Panc1 (cell line): ENCODE measurements around the gene ITGB6. TPM values are rescaled to one million over a fixed set of nuclear protein-coding genes. Genes with fewer than 3 reads are reported as not detected.

Source experiments
- ATAC-seq: fragments of 200-7000 bp; cut with Tn5 transposase; 2 replicates; pipeline ENCODE4 v1.9.1; 2020; ENCODE audit warnings: mild to moderate bottlenecking, moderate library complexity
- BruUV-seq: library from RNA; stranded (reverse); fragments of 400-500 nt; replicated peaks from 2 replicates; lab custom pipeline; 2021; lab: Mats Ljungman, UMichigan
- CTCF ChIA-PET: fragments of 300-600 bp; sonication (Branson Sonifier 250); formaldehyde crosslinking; loops from one replicate; lab custom pipeline; 2022; ENCODE audit warnings: antibody characterized with exemption; lab: Charles Lee
- POLR2A ChIA-PET: fragments of 300-600 bp; sonication (Branson Sonifier 250); formaldehyde crosslinking; loops from one replicate; lab custom pipeline; 2022; ENCODE audit warnings: antibody characterized with exemption; lab: Charles Lee
- DNase-seq: peaks from one replicate; pipeline ENCODE4 v3.0.0-alpha.2; 2010; ENCODE audit warnings: low read depth, low spot score
- H3K27ac ChIP-seq: 2 replicates; pipeline ENCODE4 v1.5.1; 2011; ENCODE audit warnings: mild to moderate bottlenecking, low read length, inconsistent platforms
- H3K27me3 ChIP-seq: fragments of 200-500 bp; sonication (Bioruptor generic); 2 replicates; pipeline ENCODE4 v1.6.0; 2014; ENCODE audit warnings: low read length, inconsistent platforms; ENCODE audit not compliant: control insufficient read depth, insufficient read depth
- H3K36me3 ChIP-seq: fragments of 200-500 bp; sonication (Bioruptor generic); 2 replicates; pipeline ENCODE4 v1.5.1; 2014; ENCODE audit warnings: inconsistent platforms, mild to moderate bottlenecking, low read length, moderate library complexity; ENCODE audit not compliant: control insufficient read depth, insufficient read depth
- H3K4me1 ChIP-seq: 2 replicates; pipeline ENCODE4 v1.5.1; 2011; ENCODE audit warnings: inconsistent platforms, mild to moderate bottlenecking, low read length, moderate library complexity; ENCODE audit not compliant: control insufficient read depth, insufficient read depth
- H3K4me3 ChIP-seq, 2 experiments: 2 replicates each; pipeline ENCODE4 v1.5.1; 2011 to 2012; ENCODE audit warnings: low read depth in 2 of 2, low read length in 2 of 2, mild to moderate bottlenecking in 2 of 2, inconsistent platforms in 1 of 2, moderate library complexity in 1 of 2
- H3K9me3 ChIP-seq: fragments of 200-500 bp; sonication (Bioruptor generic); 2 replicates; pipeline ENCODE4 v1.5.1; 2014; ENCODE audit warnings: low read depth, mild to moderate bottlenecking, inconsistent platforms, low read length, moderate library complexity; ENCODE audit not compliant: control insufficient read depth, insufficient read depth
- POLR2AphosphoS5 ChIP-seq: IDR thresholded peaks from 2 replicates; pipeline ENCODE4 v1.6.1; 2012; ENCODE audit warnings: mild to moderate bottlenecking, low read depth, low read length, moderate library complexity
- REST ChIP-seq, 2 experiments: IDR thresholded peaks; 2 replicates each; pipeline ENCODE4 v1.6.1; 2011 to 2012; ENCODE audit warnings: low read depth in 2 of 2, control low read depth in 1 of 2, low read length in 1 of 2, mild to moderate bottlenecking in 1 of 2, moderate library complexity in 1 of 2; ENCODE audit not compliant: insufficient read depth in 1 of 2
- SIN3A ChIP-seq: IDR thresholded peaks from 2 replicates; pipeline ENCODE4 v1.6.1; 2012; ENCODE audit warnings: low read depth, mild to moderate bottlenecking, low read length, moderate library complexity, borderline replicate concordance; ENCODE audit not compliant: insufficient read depth
- TCF7L2 ChIP-seq: IDR thresholded peaks from 2 replicates; pipeline ENCODE4 v1.6.1; 2011; ENCODE audit warnings: mild to moderate bottlenecking, low read depth, low read length, inconsistent platforms
- in situ Hi-C: cut with HindIII; loops from 2 replicates; pipeline ENCODE4 v1.10.0; 2016; ENCODE audit warnings: low sequenced_read_pairs, low pct_unique_long_range_greater_than_20kb
- intact Hi-C: fragments of 100-400 bp; cut with micrococcal nuclease; formaldehyde crosslinking; loops from one replicate; pipeline ENCODE4 v1.10.0; 2022; ENCODE audit not compliant: unreplicated experiment
- total RNA-seq: library from RNA; stranded (reverse); gene quantifications from one replicate; pipeline ENCODE4 v1.2.1, GENCODE V29; 2021; ENCODE audit not compliant: unreplicated experiment
- TF ChIP-seq, protein P1 (sequence below): fragments of 450-650 bp; IDR thresholded peaks from 2 replicates; pipeline ENCODE4 v1.5.1; 2017; ENCODE audit warnings: mild to moderate bottlenecking

The ITGB6 gene
- total RNA-seq, 1 experiment from 2014 or later: 0.08 TPM

DNA sequence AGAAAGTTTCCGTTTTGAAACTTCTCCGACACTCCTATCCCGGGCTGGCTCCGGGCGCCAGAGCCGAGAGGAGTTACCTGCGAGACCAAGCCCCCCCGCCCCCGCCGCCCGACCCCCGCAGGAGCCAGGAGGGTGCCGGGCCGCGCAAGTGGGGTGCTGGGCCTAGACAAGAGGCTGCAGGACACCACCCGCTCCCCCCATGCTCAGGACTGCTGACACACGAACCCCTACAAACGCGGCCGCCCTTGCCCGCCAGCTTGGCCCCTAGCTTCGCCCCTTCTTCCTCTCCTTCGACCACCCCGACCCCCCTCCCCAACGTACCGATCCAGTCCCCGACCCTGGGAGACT, 138.2 kb downstream of the ITGB6 start:
- TF ChIP-seq POLR2AphosphoS5 (no peak), TCF7L2 (no peak), REST (IDR thresholded peaks at IDR 0.05; ENCODE audit: insufficient read depth in 1 of 2, low read depth in 2 of 2, low read length in 1 of 2) (no peak), SIN3A (no peak)
- TF ChIP-seq, protein P1, sequence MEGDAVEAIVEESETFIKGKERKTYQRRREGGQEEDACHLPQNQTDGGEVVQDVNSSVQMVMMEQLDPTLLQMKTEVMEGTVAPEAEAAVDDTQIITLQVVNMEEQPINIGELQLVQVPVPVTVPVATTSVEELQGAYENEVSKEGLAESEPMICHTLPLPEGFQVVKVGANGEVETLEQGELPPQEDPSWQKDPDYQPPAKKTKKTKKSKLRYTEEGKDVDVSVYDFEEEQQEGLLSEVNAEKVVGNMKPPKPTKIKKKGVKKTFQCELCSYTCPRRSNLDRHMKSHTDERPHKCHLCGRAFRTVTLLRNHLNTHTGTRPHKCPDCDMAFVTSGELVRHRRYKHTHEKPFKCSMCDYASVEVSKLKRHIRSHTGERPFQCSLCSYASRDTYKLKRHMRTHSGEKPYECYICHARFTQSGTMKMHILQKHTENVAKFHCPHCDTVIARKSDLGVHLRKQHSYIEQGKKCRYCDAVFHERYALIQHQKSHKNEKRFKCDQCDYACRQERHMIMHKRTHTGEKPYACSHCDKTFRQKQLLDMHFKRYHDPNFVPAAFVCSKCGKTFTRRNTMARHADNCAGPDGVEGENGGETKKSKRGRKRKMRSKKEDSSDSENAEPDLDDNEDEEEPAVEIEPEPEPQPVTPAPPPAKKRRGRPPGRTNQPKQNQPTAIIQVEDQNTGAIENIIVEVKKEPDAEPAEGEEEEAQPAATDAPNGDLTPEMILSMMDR: no peak
- Histone ChIP-seq H3K9me3 (no peaks in the 10 kb centered on the region), H3K27me3 (peaks cover 2% of the 10 kb centered on the region; the same call in 1 of the 2 replicates), H3K4me1 (peaks cover 8% of the 10 kb centered on the region; the same call in 1 of the 2 replicates), H3K4me3 (peak overlapping the region; percentile 61 to 79), H3K27ac (0 out of 2 replicates have a peak overlapping the region, but pooled peaks have one; percentile 11), H3K36me3 (no peaks in the 10 kb centered on the region)
- ATAC-seq (peak; percentile 7; the same call in 1 of the 2 replicates), DNase-seq (no peak)
- in situ Hi-C loops: no loop called here
- intact Hi-C loops: no loop called here
- ChIA-PET POLR2A (no interaction called here), CTCF (no interaction called here)
- no TSS peak for BruUV-seq

GRCh38 chr2:160061533-160061932, 138.5 kb downstream of the ITGB6 start:
- intact Hi-C loops: no loop called here
- H3K27ac ChIP-seq: no peak overlapping the region
- no peaks in the 10 kb centered on the region for H3K9me3 ChIP-seq
- peaks cover 2% of the 10 kb centered on the region; the same call in 1 of the 2 replicates for H3K27me3 ChIP-seq
- no peak for ATAC-seq
- ChIA-PET POLR2A (no interaction called here), CTCF (no interaction called here)
- in situ Hi-C loops: no loop called here
- no peaks in the 10 kb centered on the region for H3K36me3 ChIP-seq
- H3K4me3 ChIP-seq: peak overlapping the region; percentile 61 to 79
- peaks cover 8% of the 10 kb centered on the region; the same call in 1 of the 2 replicates for H3K4me1 ChIP-seq
- no peak for DNase-seq
- TF ChIP-seq, protein P1: no peak
- no peak for TF ChIP-seq TCF7L2
- TF ChIP-seq POLR2AphosphoS5: no peak
- TF ChIP-seq SIN3A: no peak
- no peak for TF ChIP-seq REST (IDR thresholded peaks at IDR 0.05; ENCODE audit: insufficient read depth in 1 of 2, low read depth in 2 of 2, low read length in 1 of 2)
- BruUV-seq: no TSS peak
